Breast epithelium (tissue), 3 donors: Measurements from ENCODE around the gene MEPCE.

Experiments used
- CTCF ChIP-seq, 3 donors: fragments of 450-650 bp; IDR thresholded peaks; one replicate each; pipeline ENCODE4 v1.5.1; 2016 to 2017; ENCODE audit warnings: antibody characterized with exemption in 3 of 3, mild to moderate bottlenecking in 3 of 3, moderate library complexity in 3 of 3
- POLR2A ChIP-seq: fragments of 450-650 bp; IDR thresholded peaks from one replicate; pipeline ENCODE4 v1.6.1; 2016; ENCODE audit warnings: antibody characterized with exemption, mild to moderate bottlenecking, moderate library complexity

GRCh38 chr7:100464210-100464660 is 34.6 kb downstream of the MEPCE start, which contains the start of gene SPACDR:
- no peak for TF ChIP-seq CTCF (IDR thresholded peaks at IDR 0.05)
- no peak for TF ChIP-seq POLR2A
